Endometrial microvascular endothelial cells (primary cell): Measurements from ENCODE around the gene BEAN1. TPM values are rescaled to one million over a fixed set of nuclear protein-coding genes. Genes with fewer than 3 reads are reported as not detected.

ENCODE experiments used
- in situ Hi-C: cut with HindIII; loops from 2 replicates; pipeline ENCODE4 v1.10.0; 2017; ENCODE audit warnings: low sequenced_read_pairs, low pct_unique_long_range_greater_than_20kb; ENCODE audit errors: inconsistent ontology term
- total RNA-seq: library from RNA; depleted of rRNA; stranded (reverse); fragments of >200 nt; gene quantifications from one replicate; pipeline ENCODE4 v1.2.3, GENCODE V29; 2015; ENCODE audit errors: inconsistent ontology term

The BEAN1 gene
- total RNA-seq, 1 donor from 2014 or later, result not detected

- in situ Hi-C loops, result no loop called here
Measured at GRCh38 chr16:66391726-66392670, 35.1 kb upstream of the BEAN1 start.

DNA sequence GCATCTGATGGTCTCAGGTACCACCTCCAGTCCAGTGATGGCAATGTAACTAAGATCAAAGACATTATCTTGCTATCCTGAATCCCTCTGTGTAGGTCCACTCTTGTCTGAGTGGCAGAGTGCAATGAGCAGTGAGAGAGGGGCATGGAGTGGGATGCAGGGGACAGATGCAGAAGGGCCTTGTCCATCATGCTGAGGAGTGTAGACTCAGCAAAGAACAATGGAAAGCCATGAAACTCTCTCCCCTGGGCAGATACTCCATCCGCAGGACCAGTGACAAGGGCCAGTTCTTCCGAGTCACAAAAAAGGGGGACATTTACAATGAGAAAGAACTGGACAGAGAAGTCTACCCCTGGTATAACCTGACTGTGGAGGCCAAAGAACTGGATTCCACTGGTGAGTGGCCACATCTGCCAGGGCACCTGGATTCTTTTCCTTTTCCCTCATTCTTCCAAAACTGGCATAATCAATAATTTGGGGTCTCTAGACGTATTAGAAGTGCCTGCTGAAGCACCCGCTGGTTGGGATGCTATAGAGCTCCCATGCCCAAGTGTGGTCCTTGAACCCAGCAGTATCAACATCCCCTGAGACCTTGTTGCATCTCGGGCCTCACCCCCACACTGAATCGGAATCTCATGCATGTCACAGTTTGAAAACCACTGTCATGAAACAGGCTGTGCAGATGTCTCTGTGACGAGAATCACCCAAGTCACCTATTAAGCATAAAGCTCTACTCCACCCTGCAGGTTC, 31.1 kb upstream of the BEAN1 start:
- in situ Hi-C loops, result no loop called here

DNA sequence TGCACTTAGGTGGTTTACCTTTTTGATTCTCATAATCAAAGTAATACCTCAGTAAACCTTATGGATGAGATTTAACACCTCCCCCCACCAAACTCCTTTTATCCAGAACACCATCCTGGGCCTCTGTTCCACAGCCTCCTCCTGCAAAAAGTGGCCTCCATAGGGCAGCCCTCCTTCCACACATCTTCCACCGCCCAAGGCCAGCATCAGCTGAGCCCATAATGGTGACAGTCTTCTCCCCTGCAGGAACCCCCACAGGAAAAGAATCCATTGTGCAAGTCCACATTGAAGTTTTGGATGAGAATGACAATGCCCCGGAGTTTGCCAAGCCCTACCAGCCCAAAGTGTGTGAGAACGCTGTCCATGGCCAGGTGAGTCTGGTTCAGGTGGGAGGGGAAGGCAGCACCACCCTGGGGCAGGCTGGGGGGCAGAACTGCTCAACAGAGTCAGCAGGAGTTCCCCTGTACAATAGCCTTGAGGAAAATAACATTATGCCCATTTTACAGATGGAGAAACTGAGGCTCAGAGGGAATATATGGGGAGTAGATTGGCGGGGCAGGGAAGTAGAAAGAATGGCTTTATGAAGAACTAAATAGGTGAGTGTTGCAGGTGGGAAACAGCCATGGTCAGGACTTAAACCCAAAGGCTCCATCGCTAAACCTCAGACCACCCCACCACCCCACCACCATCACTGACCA, 29.2 kb upstream of the BEAN1 start:
- in situ Hi-C loops, result no loop called here

DNA sequence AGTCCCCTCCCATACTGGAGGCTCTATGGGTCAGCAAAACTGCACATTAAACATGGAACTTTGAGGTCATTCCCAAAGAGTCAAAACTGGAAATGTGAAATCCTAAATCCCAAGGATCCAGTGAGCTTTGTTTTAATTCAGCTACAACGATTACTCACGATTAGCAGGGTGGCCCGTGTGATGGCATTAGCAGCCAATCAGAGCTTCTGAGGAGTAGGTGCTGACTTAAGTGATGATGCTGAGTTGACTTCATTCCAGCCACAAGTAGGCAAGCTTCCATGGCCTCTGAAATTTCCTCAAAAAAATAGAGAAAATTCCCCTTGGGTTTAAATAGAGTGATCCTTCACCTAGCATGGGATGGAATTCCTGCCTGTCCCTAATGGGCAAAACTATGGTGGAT, 28.1 kb upstream of the BEAN1 start:
- in situ Hi-C loops, result no loop called here

GRCh38 chr16:66399930-66400329, 27.2 kb upstream of the BEAN1 start:
- in situ Hi-C loops, result no loop called here

DNA sequence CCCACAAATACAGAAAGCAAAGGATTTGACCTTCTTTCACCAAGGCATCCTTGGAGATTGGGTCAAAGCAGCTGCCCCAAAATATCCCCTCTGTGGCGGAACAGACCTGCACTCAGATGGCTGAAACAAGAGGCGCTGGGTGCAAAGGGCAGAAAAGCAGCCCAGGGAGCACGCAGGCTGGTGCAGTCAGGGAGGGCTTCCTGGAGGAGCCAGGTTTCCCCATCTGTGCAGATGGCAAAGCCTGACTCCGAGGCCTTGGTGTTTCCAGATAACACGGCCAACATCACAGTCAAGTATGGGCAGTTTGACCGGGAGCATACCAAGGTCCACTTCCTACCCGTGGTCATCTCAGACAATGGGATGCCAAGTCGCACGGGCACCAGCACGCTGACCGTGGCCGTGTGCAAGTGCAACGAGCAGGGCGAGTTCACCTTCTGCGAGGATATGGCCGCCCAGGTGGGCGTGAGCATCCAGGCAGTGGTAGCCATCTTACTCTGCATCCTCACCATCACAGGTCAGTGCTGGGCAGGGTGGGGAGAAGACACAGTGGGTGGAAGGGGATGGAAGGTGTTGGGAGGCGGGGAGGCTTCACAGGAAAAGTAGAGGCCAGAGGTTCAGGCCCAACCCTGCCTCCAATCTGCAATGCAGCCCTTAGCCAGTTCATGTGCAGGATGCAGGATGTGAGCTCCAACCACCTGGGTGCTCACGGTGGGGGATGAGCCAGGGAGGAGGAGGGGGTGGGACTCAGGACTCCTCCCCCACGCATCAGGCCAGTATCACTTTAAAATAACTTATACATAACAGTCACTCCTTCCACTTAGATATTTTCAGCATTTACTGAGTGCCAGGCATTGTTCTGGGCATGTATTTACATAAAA, 26.4 kb upstream of the BEAN1 start:
- in situ Hi-C loops, result no loop called here

DNA sequence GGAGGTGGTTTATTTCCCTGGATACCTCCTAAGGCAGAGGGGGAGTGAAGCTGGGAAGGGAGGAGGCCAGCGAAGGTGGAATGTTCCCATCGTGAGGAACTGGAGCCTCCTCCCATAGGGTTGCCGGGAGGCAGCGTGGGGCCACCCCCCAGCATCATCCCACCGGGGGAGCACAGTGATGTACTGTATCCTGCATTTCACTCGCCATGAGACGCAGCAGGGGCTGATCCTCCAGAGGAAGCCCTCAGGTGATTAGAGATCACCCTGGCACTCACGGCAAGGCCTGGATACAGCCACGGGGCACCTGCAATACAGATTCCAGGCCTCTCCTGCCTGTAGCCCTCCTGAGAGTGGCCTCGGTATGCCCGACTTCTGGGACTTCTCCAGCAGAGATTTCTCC, 25.5 kb upstream of the BEAN1 start:
- in situ Hi-C loops, result no loop called here

DNA sequence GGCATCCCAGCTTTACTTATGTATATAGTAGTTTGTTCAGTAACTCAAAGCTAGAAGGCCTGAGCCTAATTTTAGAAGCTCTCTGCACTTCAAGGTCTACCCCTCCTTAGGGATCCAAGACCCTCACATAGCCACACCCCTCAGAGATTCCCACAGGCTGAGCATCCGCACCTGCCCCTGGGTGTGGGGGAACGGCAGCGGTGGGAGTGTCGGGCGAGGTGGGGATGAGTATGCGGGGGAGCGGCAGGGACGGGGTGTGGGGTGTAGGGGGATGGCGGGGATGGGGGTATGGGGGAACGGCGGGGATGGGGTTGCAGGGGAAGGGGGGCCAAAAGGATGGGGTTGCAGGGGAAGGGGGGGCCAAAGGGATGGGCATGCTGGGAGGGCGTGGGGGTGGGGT, 24.9 kb upstream of the BEAN1 start:
- in situ Hi-C loops, result no loop called here

- in situ Hi-C loops, result no loop called here
Measured at GRCh38 chr16:66402591-66403230, 24.4 kb upstream of the BEAN1 start.

DNA sequence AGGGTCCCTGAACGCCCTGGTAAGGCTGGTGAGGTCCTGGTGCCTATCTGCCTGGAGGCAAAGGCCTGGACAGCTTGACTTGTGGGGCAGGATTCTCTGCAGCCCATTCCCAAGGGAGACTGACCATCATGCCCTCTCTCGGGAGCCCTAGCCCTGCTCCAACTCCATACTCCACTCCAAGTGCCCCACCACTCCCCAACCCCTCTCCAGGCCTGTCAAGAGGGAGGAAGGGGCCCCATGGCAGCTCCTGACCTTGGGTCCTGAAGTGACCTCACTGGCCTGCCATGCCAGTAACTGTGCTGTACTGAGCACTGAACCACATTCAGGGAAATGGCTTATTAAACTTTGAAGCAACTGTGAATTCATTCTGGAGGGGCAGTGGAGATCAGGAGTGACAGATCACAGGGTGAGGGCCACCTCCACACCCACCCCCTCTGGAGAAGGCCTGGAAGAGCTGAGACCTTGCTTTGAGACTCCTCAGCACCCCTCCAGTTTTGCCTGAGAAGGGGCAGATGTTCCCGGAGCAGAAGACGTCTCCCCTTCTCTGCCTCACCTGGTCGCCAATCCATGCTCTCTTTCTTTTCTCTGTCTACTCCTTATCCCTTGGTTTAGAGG, 23.5 kb upstream of the BEAN1 start:
- in situ Hi-C loops, result no loop called here

DNA sequence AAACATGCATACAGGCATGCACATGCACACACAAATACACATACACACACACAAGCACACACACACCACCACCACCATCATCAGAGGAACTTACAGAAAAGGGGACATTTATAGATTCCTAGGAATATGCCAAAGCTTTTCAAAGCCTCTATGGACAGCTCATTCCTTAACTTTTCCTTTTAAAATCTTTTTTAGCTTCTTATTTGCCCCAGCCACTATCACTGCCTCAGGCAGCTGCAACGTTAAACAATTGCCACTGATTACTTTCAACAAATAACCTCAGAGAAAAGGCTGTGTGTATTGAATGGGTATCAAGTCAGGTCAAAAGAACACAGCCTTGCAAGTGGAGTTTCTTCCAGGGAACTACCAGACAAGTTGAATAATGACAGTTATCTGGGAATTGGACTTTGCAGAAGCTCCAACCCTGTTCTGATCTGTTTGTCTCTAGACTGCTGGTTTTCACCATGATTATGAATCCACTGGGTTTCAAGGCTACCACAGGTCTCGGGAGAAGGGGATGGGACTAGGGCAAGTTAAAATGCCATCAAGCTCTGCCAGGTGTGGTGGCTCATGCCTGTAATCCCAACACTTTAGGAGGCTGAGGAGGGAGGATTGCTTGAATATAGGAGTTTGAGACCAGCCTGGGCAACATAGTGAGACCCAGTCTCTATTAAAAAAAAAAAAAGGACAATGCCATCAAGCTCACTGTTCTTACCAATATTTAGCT, 21.9 kb upstream of the BEAN1 start:
- in situ Hi-C loops, result no loop called here

DNA sequence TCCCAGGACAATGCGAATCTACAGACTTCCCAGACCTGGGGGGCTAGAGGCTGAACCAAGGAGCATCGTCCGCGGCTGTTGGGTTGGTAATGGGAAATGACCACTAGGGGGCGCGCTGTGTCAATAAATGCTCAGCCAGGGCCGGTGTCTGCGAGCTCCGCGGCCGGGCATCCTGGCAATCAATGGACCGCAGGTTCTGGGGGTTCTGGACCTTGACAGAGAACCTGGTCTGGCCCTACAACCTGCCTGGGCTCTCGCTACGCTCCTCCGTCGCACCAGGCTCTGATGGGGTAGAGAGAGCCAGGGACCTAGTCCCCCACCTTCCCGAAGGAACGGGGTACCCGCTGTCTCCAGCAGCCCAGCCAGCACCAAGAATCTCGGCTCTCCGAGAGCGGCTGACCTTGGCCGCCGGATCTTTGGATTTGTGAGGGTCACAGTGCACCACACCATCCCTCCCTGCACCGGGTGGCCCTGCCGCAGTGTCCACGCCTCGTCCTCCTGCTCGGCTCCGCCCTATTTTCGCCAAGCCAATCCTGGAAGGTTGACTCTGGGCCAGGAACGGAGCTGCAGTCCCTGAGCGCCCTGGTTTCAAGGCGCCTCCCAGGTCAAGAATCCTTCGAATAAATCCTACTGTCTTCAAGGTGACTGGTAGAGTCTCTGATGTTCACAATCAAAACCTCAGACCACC, 20.4 kb upstream of the BEAN1 start:
- in situ Hi-C loops, result no loop called here

GRCh38 chr16:66408163-66409048, 18.7 kb upstream of the BEAN1 start:
- in situ Hi-C loops, result no loop called here

DNA sequence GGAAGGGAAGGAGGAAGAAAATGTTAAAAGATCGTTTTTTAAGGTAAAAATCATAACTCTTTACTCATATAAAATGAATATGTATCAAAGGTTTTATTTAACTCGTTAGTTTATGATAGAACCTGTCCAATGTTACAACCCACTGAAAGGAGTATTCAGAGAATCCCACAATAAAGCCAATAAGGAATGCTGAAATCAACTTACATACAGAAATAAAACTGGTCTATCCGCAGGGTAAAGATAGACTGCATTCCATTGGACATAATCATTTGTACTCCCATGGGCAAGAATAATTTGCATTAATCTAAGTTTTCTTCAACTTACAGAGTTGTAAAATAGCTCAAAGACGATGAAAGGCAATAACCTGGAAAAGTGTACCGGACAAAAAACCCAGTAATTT, 17.9 kb upstream of the BEAN1 start:
- in situ Hi-C loops, result no loop called here

DNA sequence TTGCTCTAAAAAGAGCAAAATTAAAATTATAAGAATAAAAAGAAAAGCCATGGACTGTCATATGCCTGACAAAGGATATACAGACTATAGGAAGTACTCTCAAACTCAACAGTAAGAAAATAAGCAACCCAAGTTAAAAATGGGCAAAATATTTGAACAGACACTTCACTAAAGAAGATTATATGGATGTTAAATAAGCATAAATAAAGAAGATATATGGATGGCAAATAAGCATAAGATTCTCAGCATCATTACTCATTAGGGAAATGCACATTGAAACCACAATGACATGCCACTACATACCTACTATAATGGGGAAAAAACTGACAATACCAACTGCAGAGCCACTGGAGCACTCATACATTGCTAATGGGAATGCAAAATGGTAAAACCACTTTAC, 14.9 kb upstream of the BEAN1 start:
- in situ Hi-C loops, result no loop called here

DNA sequence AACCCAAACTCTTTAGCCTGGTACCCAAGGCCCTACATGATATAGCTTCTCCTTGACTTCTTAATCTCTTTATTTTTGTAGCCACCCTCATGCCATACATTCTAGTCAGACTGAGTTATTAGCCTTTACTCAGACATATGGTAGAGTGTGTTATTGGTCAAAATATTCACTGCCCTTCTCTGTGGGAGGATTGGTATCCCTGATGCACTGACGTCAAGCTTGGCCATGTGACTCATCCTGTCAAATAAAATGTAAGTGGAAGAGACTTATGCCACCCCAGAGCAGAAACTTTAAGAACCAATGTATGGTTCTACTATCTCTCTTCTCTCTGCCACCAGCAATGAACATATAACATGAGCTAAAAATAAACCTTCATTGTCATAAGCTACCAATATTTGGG, 12.2 kb upstream of the BEAN1 start:
- in situ Hi-C loops, result no loop called here
